PFSK-1 (cell line): Measurements from ENCODE around the gene KCNIP1.

Source experiments
- POLR2AphosphoS5 ChIP-seq: IDR thresholded peaks from 2 replicates; pipeline ENCODE4 v1.6.1; 2012; ENCODE audit warnings: low read depth, mild to moderate bottlenecking, control low read depth, low read length, moderate library complexity
- SIN3A ChIP-seq: IDR thresholded peaks from 2 replicates; pipeline ENCODE4 v1.6.1; 2012; ENCODE audit warnings: mild to moderate bottlenecking, low read length, moderate library complexity, borderline replicate concordance; ENCODE audit not compliant: insufficient read depth
- TF ChIP-seq, protein P1 (sequence below), 2 experiments: IDR thresholded peaks; 2 replicates each; pipeline versions ENCODE4 v1.6.1 to v1.8.0; 2011 to 2012; ENCODE audit warnings: low read depth in 2 of 2, low read length in 2 of 2, control low read depth in 1 of 2, inconsistent platforms in 1 of 2, mild to moderate bottlenecking in 1 of 2, moderate library complexity in 1 of 2; ENCODE audit not compliant: insufficient read depth in 1 of 2

DNA sequence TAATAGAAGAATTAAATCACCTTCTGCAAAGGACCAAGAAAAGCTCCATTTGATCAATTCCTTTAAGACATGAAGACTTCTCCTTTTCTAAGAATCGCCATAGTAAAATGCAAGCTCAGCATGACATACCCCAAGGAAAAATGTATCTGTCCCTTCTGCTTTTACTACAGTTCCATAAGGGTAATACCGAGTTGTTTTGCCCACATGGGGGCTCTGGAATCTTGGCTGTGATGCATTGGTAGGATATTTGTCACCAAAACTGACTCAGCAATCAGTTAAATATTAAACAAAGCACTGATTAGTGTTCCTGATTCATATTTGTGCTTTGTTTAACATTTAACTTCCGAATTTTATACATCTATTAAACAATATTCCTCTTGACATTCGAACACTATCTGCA lies 24.3 kb upstream of the KCNIP1 start:
- TF ChIP-seq, protein P1, sequence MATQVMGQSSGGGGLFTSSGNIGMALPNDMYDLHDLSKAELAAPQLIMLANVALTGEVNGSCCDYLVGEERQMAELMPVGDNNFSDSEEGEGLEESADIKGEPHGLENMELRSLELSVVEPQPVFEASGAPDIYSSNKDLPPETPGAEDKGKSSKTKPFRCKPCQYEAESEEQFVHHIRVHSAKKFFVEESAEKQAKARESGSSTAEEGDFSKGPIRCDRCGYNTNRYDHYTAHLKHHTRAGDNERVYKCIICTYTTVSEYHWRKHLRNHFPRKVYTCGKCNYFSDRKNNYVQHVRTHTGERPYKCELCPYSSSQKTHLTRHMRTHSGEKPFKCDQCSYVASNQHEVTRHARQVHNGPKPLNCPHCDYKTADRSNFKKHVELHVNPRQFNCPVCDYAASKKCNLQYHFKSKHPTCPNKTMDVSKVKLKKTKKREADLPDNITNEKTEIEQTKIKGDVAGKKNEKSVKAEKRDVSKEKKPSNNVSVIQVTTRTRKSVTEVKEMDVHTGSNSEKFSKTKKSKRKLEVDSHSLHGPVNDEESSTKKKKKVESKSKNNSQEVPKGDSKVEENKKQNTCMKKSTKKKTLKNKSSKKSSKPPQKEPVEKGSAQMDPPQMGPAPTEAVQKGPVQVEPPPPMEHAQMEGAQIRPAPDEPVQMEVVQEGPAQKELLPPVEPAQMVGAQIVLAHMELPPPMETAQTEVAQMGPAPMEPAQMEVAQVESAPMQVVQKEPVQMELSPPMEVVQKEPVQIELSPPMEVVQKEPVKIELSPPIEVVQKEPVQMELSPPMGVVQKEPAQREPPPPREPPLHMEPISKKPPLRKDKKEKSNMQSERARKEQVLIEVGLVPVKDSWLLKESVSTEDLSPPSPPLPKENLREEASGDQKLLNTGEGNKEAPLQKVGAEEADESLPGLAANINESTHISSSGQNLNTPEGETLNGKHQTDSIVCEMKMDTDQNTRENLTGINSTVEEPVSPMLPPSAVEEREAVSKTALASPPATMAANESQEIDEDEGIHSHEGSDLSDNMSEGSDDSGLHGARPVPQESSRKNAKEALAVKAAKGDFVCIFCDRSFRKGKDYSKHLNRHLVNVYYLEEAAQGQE (IDR thresholded peaks at IDR 0.05; ENCODE audit: insufficient read depth in 1 of 2, low read depth in 2 of 2, low read length in 2 of 2), result no peak
- TF ChIP-seq POLR2AphosphoS5, result no peak
- TF ChIP-seq SIN3A, result no peak
